OCI-LY3 (cell line): ENCODE measurements around the gene CEP43.

Experiments used
- H2AFZ ChIP-seq: fragments of 200-600, 300-600 bp; shearing (Covaris generic); 2 replicates; pipeline ENCODE4 v1.6.0; 2014; ENCODE audit warnings: antibody characterized with exemption, low read depth, low read length
- H3K27ac ChIP-seq: fragments of 200-600, 300-600 bp; sonication (generic); 2 replicates; pipeline ENCODE4 v1.5.1; 2014; ENCODE audit warnings: mild to moderate bottlenecking, low read length, moderate library complexity, mixed read lengths
- H3K27me3 ChIP-seq: fragments of 200-600, 300-600 bp; sonication (generic); 2 replicates; pipeline ENCODE4 v1.6.1; 2014; ENCODE audit warnings: low read depth, low read length, mixed read lengths
- H3K36me3 ChIP-seq: fragments of 200-600, 300-600 bp; sonication (generic); replicated peaks from 2 replicates; pipeline ENCODE3; 2014; ENCODE audit warnings: low read depth, low read length, mixed read lengths
- H3K4me1 ChIP-seq: fragments of 300-600, 200-600 bp; sonication (generic); 2 replicates; pipeline ENCODE4 v1.6.1; 2014; ENCODE audit warnings: low read length, mixed read lengths
- H3K4me2 ChIP-seq: fragments of 200-600, 300-600 bp; sonication (generic); 2 replicates; pipeline ENCODE4 v1.6.1; 2014; ENCODE audit warnings: low read length, mixed read lengths
- H3K4me3 ChIP-seq: fragments of 300-600, 200-600 bp; sonication (generic); 2 replicates; pipeline ENCODE4 v1.5.1; 2014; ENCODE audit warnings: antibody characterized with exemption, mild to moderate bottlenecking, low read length, moderate library complexity
- H3K79me2 ChIP-seq: fragments of 300-600, 200-600 bp; shearing (Covaris generic); 2 replicates; pipeline ENCODE4 v1.6.1; 2014; ENCODE audit warnings: mild to moderate bottlenecking, low read length, mixed read lengths
- H3K9ac ChIP-seq: fragments of 300-600, 200-600 bp; shearing (Covaris generic); 2 replicates; pipeline ENCODE4 v1.6.0; 2014; ENCODE audit warnings: mild to moderate bottlenecking, low read length, moderate library complexity
- H3K9me3 ChIP-seq: fragments of 200-600, 300-600 bp; shearing (Covaris generic); 2 replicates; pipeline ENCODE4 v1.6.1; 2014; ENCODE audit warnings: low read length, mixed read lengths; ENCODE audit not compliant: insufficient read depth
- H4K20me1 ChIP-seq: fragments of 200-600, 300-600 bp; sonication (generic); 2 replicates; pipeline ENCODE4 v1.6.1; 2016; ENCODE audit warnings: low read length, mixed read lengths; ENCODE audit not compliant: insufficient read depth
- EZH2phosphoT487 ChIP-seq: fragments of 200-600 bp; shearing (Covaris generic); IDR thresholded peaks from 2 replicates; pipeline ENCODE4 v1.6.1; 2018; ENCODE audit warnings: antibody characterized with exemption, mixed run types, low read depth
- TF ChIP-seq, protein P1 (sequence below): fragments of 200-600, 300-600 bp; sonication (generic); IDR thresholded peaks from 2 replicates; pipeline ENCODE4 v1.5.1; 2014; ENCODE audit warnings: antibody characterized with exemption, low read length, low read depth

Gene CEP43

DNA sequence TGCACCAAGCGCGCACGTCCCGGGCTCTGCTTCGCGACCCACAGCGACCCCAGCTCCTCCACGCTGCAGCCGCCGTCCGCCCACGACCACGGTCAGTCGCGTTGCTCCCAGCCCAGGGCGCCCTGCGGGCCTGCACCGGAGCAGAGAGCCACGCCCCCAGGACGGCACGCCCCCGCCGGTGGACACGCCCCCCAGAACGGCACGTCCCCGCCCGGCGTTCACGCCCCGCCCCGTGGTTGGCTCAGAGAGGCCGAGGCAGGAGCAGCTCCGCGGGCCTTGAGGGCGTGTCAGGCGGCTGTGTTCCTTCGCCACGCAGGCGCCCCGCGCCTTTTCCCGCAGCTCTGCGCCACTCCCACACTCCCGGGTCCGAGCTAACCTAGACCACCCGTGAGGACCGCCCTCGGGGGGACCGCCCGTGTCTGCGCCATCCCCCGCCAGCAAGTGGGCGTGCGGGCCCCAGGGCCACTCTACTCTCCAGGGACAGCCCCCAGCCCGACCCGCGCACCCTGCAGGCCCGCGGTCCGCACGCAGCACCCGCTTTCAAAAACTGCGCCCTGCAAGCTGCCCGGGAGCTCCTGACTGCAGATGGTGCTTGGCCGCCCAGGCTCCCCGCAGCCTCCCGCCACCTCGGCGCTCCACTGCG, 42.6 kb upstream of the CEP43 start, which contains the start of gene RNASET2:
Gene RNASET2 (minus strand): TSS at position 107 of the 643 bp plus-strand sequence. CDS start 368 bp downstream, outside the sequence.
- Histone ChIP-seq H3K27ac (peak within 1 kb of the TSS; percentile 17; the same call in 1 of the 2 replicates), H3K79me2 (no peaks in the 10 kb centered on the region), H3K9ac (peak within 1 kb of the TSS; percentile 71), H3K27me3 (peaks cover 24% of the 10 kb centered on the region), H3K36me3 (peaks cover 9% of the 10 kb centered on the region), H3K9me3 (no peaks in the 10 kb centered on the region), H3K4me2 (peak within 1 kb of the TSS; percentile 99), H2AFZ (peak within 1 kb of the TSS; percentile 46; the same call in 1 of the 2 replicates), H3K4me1 (peaks cover 52% of the 10 kb centered on the region), H3K4me3 (peak within 1 kb of the TSS; percentile 98), H4K20me1 (peaks cover 21% of the 10 kb centered on the region; the same call in 1 of the 2 replicates)
- TF ChIP-seq EZH2phosphoT487: no peak
- TF ChIP-seq, protein P1, sequence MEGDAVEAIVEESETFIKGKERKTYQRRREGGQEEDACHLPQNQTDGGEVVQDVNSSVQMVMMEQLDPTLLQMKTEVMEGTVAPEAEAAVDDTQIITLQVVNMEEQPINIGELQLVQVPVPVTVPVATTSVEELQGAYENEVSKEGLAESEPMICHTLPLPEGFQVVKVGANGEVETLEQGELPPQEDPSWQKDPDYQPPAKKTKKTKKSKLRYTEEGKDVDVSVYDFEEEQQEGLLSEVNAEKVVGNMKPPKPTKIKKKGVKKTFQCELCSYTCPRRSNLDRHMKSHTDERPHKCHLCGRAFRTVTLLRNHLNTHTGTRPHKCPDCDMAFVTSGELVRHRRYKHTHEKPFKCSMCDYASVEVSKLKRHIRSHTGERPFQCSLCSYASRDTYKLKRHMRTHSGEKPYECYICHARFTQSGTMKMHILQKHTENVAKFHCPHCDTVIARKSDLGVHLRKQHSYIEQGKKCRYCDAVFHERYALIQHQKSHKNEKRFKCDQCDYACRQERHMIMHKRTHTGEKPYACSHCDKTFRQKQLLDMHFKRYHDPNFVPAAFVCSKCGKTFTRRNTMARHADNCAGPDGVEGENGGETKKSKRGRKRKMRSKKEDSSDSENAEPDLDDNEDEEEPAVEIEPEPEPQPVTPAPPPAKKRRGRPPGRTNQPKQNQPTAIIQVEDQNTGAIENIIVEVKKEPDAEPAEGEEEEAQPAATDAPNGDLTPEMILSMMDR: no peak

DNA sequence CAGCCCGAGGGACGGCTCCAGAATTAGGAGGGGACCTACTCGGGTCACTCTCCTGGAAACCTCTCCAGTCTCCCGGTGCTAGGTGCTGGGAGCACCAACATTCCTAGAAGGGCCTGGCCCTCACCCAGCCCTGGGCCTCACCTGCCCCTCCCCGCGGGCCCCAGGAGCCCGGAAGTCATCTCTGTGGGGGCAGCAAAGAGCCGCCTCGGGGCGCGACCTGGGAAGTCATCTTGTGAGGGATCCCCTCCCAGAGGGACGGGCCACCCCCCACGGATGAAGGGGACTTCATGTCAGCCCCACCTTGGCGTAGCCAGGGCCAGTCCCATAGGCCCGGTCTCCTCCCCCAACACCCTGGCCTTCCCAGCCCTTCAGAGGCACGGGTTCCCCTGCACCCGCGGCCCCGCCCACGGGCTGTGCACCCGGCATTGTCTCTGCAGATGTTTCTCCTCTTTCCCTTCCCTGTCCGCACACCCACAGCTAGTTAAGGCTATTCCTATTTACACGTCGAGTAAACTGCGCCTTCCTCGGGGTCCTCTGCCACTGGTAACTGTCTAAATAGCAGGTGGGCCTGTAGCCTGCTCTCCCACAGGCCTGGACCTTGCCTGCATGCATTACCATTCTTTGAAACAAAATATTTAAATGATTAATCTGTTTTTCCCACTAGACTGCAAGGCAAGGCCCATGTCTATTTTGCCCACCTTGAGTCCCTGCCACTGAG, 42.0 kb upstream of the CEP43 start:
- H3K9ac ChIP-seq: peak overlapping the region; percentile 56
- no peaks in the 10 kb centered on the region for H3K79me2 ChIP-seq
- peaks cover 45% of the 10 kb centered on the region for H3K4me1 ChIP-seq
- peaks cover 7% of the 10 kb centered on the region for H3K36me3 ChIP-seq
- H3K27me3 ChIP-seq: peaks cover 24% of the 10 kb centered on the region
- H3K9me3 ChIP-seq: no peaks in the 10 kb centered on the region
- peaks cover 19% of the 10 kb centered on the region; the same call in 1 of the 2 replicates for H4K20me1 ChIP-seq
- H2AFZ ChIP-seq: peak overlapping the region; percentile 46; the same call in 1 of the 2 replicates
- H3K27ac ChIP-seq: no peak overlapping the region
- H3K4me3 ChIP-seq: peak overlapping the region; percentile 98
- H3K4me2 ChIP-seq: peak overlapping the region; percentile 99
- TF ChIP-seq EZH2phosphoT487: no peak
- TF ChIP-seq, protein P1: no peak

DNA sequence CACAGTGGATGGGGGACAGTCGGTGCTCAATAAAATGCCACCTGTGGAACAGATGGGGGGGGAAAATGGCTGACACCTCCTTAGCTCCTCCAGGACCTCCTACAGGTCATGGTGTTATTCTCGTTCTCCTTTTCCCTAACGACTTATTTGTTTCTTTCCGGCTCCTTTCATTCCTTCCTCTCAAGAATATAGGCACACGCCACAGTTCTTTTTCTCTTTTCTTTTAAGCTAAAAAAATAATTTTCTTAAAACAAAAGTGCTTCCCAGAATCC, 41.5 kb upstream of the CEP43 start:
- H4K20me1 ChIP-seq: peaks cover 14% of the 10 kb centered on the region; the same call in 1 of the 2 replicates
- peak overlapping the region; percentile 99 for H3K4me2 ChIP-seq
- peaks cover 24% of the 10 kb centered on the region for H3K27me3 ChIP-seq
- peaks cover 4% of the 10 kb centered on the region for H3K36me3 ChIP-seq
- no peak overlapping the region for H3K9ac ChIP-seq
- H3K27ac ChIP-seq: no peak overlapping the region
- H3K9me3 ChIP-seq: no peaks in the 10 kb centered on the region
- H3K4me1 ChIP-seq: peaks cover 41% of the 10 kb centered on the region
- H3K4me3 ChIP-seq: peak overlapping the region; percentile 98
- H3K79me2 ChIP-seq: no peaks in the 10 kb centered on the region
- H2AFZ ChIP-seq: no peak overlapping the region
- TF ChIP-seq, protein P1: no peak
- TF ChIP-seq EZH2phosphoT487: no peak
